Right atrium auricular region (tissue), 2 donors: ENCODE measurements around the gene RAD51B. TPM values are rescaled to one million over a fixed set of nuclear protein-coding genes. Genes with fewer than 3 reads are reported as not detected.
A peak's percentile ranks its signal among the peaks of the same experiment; 100 is the strongest.

Experiments
- DNase-seq: peaks from one replicate; pipeline ENCODE4 v3.0.0-alpha.2; 2019; ENCODE audit warnings: low spot score
- H3K27ac ChIP-seq, 2 donors: fragments of 200-600 bp; sonication (generic); 1 replicate in 1 of 2; 2 replicates in 1 of 2; pipeline ENCODE4 v1.5.1; 2016 to 2019
- H3K27me3 ChIP-seq, 2 donors: fragments of 200-600 bp; sonication (generic); one replicate each; pipeline versions ENCODE4 v1.5.1 to v1.6.0; 2017 to 2019
- H3K36me3 ChIP-seq: fragments of 200-600 bp; sonication (generic); one replicate; pipeline ENCODE4 v1.5.1; 2016
- H3K4me1 ChIP-seq, 2 donors: fragments of 200-600 bp; sonication (generic); one replicate each; pipeline versions ENCODE4 v1.5.1 to v1.6.0; 2017 to 2019
- H3K4me3 ChIP-seq, 2 donors: fragments of 200-600 bp; sonication (generic); 1 replicate in 1 of 2; 2 replicates in 1 of 2; pipeline ENCODE4 v1.5.1; 2017 to 2019; ENCODE audit warnings: mild to moderate bottlenecking in 1 of 2, moderate library complexity in 1 of 2
- H3K9me3 ChIP-seq, 2 donors: fragments of 200-600 bp; sonication (generic); one replicate each; pipeline ENCODE4 v1.5.1; 2019
- CTCF ChIP-seq, 2 donors: fragments of 200-600 bp; sonication (generic); IDR thresholded peaks; one replicate each; pipeline ENCODE4 v1.5.1; 2019; ENCODE audit warnings: antibody characterized with exemption in 2 of 2
- total RNA-seq, 2 donors: library from RNA; depleted of rRNA; stranded (reverse); fragments of >200 nt; gene quantifications; one replicate each; pipeline ENCODE4 v1.1.0, GENCODE V29; 2016

Gene RAD51B
- total RNA-seq, 2 donors from 2014 or later = 1.2 to 1.5 TPM

DNA sequence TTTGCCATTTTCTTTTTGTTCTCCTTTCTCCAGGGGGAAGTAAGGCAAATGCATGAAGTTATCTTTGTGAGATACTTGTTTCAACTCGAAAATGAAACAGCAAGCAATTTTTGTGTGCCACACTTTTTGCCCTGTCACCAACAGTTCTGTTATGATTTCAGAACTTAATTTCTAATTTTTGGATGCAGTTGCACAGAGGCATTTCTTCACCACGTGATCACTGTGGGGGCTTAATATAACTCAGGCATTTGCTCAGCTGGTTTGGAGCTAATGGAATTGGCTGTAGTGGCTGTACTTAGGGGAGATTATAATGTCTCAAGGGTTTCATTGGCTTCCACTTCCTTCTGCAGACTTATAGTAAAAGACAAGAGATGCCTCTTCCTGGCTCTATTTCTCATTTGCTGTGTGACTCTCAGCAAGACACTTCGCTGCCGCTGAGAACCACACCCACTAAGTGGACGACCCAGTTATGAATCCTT lies 452.4 kb downstream of the RAD51B start:
- Histone ChIP-seq H3K27ac (peak overlapping the region in 1 of 2 donors; percentile 41), H3K36me3 (no peaks in the 10 kb centered on the region), H3K9me3 (no peaks in the 10 kb centered on the region), H3K27me3 (no peaks in the 10 kb centered on the region), H3K4me1 (peaks cover 0 to 12% of the 10 kb centered on the region in 2 donors), H3K4me3 (no peak overlapping the region)
- no peak for TF ChIP-seq CTCF (IDR thresholded peaks at IDR 0.05)
- DNase-seq = no peak

GRCh38 chr14:68273413-68273812 lies 453.8 kb downstream of the RAD51B start:
- peaks cover 0 to 12% of the 10 kb centered on the region in 2 donors for H3K4me1 ChIP-seq
- H3K9me3 ChIP-seq = no peaks in the 10 kb centered on the region
- H3K27me3 ChIP-seq = no peaks in the 10 kb centered on the region
- no peak overlapping the region for H3K4me3 ChIP-seq
- no peaks in the 10 kb centered on the region for H3K36me3 ChIP-seq
- no peak for TF ChIP-seq CTCF (IDR thresholded peaks at IDR 0.05)
- DNase-seq = no peak
- H3K27ac ChIP-seq = no peak overlapping the region

GRCh38 chr14:68274725-68275124 lies 455.1 kb downstream of the RAD51B start:
- Histone ChIP-seq H3K4me1 (peaks cover 0 to 8% of the 10 kb centered on the region in 2 donors), H3K27ac (no peak overlapping the region), H3K36me3 (no peaks in the 10 kb centered on the region), H3K9me3 (no peaks in the 10 kb centered on the region), H3K4me3 (no peak overlapping the region), H3K27me3 (no peaks in the 10 kb centered on the region)
- TF ChIP-seq CTCF (IDR thresholded peaks at IDR 0.05) = no peak
- DNase-seq = no peak

- Histone ChIP-seq H3K4me3 (no peak overlapping the region), H3K27ac (no peak overlapping the region), H3K4me1 (peaks cover 0 to 8% of the 10 kb centered on the region in 2 donors), H3K36me3 (no peaks in the 10 kb centered on the region), H3K9me3 (no peaks in the 10 kb centered on the region), H3K27me3 (no peaks in the 10 kb centered on the region)
- DNase-seq = no peak
- no peak for TF ChIP-seq CTCF (IDR thresholded peaks at IDR 0.05)
Measured at GRCh38 chr14:68278576-68279436, 459.2 kb downstream of the RAD51B start.

DNA sequence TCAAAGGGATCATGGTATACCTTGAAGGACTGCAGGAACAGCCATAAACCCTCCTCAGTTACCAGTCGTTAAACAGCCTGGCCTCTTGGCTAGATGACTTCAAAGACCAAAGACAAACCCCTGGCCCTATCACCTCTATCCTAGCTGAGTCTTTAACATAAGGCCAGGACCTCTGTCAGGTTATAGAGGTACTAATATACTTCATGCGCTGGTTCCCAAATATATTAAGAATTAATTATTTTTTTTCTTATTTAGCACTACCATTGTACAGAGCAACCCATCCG lies 459.8 kb downstream of the RAD51B start:
- DNase-seq = no peak
- H3K4me3 ChIP-seq = no peak overlapping the region
- no peaks in the 10 kb centered on the region for H3K9me3 ChIP-seq
- no peak for TF ChIP-seq CTCF (IDR thresholded peaks at IDR 0.05)
- H3K27me3 ChIP-seq = no peaks in the 10 kb centered on the region
- no peak overlapping the region for H3K27ac ChIP-seq
- no peaks in the 10 kb centered on the region for H3K36me3 ChIP-seq
- H3K4me1 ChIP-seq = peaks cover 0 to 13% of the 10 kb centered on the region in 2 donors
